ENCODE results near the gene TLE7.
A peak's percentile ranks its signal among the peaks of the same experiment; 100 is the strongest.

TLE7 gene

GRCh38 chr16:71480956-71481355 is 39.1 kb upstream of the TLE7 start:
- ChIA-PET POLR2A (interaction anchor here (2.1 kb wide), 1 partner anchor 19 kb away, joined by 6 read pairs; the partner anchor contains the start of gene ZNF23), CTCF (interaction anchor here (1.3 kb wide), 1 partner anchor 21 kb away, joined by 3 read pairs; no protein-coding TSS in a partner anchor)
- TF ChIP-seq, protein P1, sequence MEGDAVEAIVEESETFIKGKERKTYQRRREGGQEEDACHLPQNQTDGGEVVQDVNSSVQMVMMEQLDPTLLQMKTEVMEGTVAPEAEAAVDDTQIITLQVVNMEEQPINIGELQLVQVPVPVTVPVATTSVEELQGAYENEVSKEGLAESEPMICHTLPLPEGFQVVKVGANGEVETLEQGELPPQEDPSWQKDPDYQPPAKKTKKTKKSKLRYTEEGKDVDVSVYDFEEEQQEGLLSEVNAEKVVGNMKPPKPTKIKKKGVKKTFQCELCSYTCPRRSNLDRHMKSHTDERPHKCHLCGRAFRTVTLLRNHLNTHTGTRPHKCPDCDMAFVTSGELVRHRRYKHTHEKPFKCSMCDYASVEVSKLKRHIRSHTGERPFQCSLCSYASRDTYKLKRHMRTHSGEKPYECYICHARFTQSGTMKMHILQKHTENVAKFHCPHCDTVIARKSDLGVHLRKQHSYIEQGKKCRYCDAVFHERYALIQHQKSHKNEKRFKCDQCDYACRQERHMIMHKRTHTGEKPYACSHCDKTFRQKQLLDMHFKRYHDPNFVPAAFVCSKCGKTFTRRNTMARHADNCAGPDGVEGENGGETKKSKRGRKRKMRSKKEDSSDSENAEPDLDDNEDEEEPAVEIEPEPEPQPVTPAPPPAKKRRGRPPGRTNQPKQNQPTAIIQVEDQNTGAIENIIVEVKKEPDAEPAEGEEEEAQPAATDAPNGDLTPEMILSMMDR (IDR thresholded peaks at IDR 0.05; ENCODE audit: insufficient read depth, low read length, missing control alignments), result no peak

DNA sequence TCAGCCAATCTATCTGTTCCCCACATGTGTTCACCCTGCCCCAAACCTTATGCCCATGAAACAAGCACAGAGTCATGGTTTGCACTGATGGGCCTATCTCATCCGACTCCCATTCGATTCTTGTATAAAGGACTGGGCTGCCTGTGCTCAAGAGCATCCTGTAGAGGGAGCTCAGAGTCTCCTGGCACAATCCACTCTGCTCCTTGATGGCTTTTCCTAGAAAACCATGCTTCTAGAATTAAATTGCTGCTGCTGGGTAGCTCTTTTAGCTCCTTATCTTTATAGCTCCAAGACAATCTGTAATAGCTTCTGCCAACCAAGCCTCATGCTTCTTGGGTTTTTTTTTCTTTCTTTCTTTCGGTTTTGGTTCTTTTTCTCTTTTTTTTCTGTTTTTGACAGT is 37.6 kb upstream of the TLE7 start:
- TF ChIP-seq, protein P1 (IDR thresholded peaks at IDR 0.05; ENCODE audit: insufficient read depth, low read length, missing control alignments), result peak; percentile 38
- ChIA-PET POLR2A (no interaction called here), CTCF (interaction anchor here (0.8 to 1.4 kb wide), 5 partner anchors 9 to 66 kb away, joined by 3 to 6 read pairs (median 3); partner anchors contain the start of gene ZNF23)
- H3K4me3 ChIP-seq (ENCODE audit: low read depth, low read length), result no peak overlapping the region
- DNase-seq (ENCODE audit: low read depth, low spot score), result no peak

More at GRCh38 chr16:71480956-71481355, 39.1 kb upstream of the TLE7 start:
- no peak overlapping the region for H3K4me3 ChIP-seq (ENCODE audit: low read depth, low read length)
- no peak for DNase-seq (ENCODE audit: low read depth, low spot score)

DNA sequence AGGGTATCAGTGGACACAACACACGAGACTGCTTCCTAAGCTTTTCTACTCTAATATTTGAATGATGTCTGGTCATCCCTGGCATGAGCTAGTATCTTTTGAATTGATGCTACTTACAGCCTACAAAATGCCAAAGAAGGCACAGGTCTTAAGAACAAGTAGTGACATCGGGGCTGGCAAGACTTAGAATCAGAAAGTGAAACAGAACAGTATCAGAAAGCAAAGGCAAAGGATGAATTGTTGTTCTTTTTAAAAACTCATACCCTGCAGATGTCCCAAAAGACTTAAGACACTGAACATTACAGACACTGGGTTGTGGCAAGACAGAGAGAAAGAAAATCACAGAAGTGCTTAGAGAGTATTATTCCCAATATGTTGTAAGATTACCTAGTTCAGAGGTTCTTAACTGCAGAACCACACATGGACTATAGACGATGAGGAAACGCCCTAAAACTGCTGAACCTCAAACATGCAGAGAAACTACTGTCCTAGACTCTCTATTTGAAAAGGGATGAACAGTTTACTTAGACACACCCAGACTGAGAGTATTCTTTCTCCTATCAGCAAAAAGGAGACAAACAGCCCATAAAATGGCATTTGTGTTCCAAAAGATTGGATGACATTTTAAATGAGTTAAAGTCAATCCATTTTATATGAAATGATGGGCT is 34.7 kb upstream of the TLE7 start:
- POLR2A ChIA-PET, result no interaction called here
- TF ChIP-seq, protein P1 (IDR thresholded peaks at IDR 0.05; ENCODE audit: insufficient read depth, low read length, missing control alignments), result no peak
- CTCF ChIA-PET, result interaction anchor here (0.9 to 1.8 kb wide), 3 partner anchors 8 to 23 kb away, joined by 3 to 4 read pairs (median 3); no protein-coding TSS in a partner anchor
- no peak for DNase-seq (ENCODE audit: low read depth, low spot score)
- H3K4me3 ChIP-seq (ENCODE audit: low read depth, low read length), result no peak overlapping the region

DNA sequence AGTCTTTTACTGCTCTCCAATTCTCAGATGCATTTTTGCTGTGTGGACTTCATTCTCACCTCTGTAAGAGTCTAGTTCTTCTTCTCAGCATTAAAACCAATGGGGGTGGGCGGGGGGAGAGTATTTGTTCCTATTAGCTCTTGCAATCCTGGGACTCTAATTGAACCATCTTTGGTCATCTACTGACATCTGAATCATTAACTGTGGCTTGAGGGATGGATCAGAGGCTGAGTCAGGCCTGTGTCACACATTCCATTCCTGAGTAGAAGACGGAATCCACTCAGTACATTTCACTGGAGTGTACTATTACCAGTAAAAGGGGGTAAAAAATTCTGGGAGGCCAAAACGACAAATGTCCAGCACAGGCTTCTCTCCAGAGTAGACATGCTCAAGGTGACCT is 33.0 kb upstream of the TLE7 start:
- POLR2A ChIA-PET, result interaction anchor here (1.5 to 2.3 kb wide), 3 partner anchors 9 to 15 kb away, joined by 6 to 11 read pairs (median 10); partner anchors contain the start of gene ZNF23

GRCh38 chr16:71473891-71474290 is 32.0 kb upstream of the TLE7 start:
- ChIA-PET CTCF (interaction anchor here (0.9 to 5.0 kb wide), 5 partner anchors 11 to 61 kb away, joined by 3 to 20 read pairs (median 7); partner anchors contain the start of gene ZNF23), POLR2A (interaction anchor here (1.5 to 2.3 kb wide), 3 partner anchors 10 to 14 kb away, joined by 6 to 11 read pairs (median 10); partner anchors contain the start of gene ZNF23)
- DNase-seq (ENCODE audit: low read depth, low spot score), result no peak

More for the DNA sequence above, 33.0 kb upstream of the TLE7 start:
- peak; percentile 79 for DNase-seq (ENCODE audit: low read depth, low spot score)
- CTCF ChIA-PET, result interaction anchor here (0.7 to 5.0 kb wide), 8 partner anchors 12 to 64 kb away, joined by 3 to 20 read pairs (median 6); partner anchors contain the start of gene ZNF23
- H3K4me3 ChIP-seq (ENCODE audit: low read depth, low read length), result no peak overlapping the region
- TF ChIP-seq, protein P1 (IDR thresholded peaks at IDR 0.05; ENCODE audit: insufficient read depth, low read length, missing control alignments), result no peak

More at GRCh38 chr16:71473891-71474290, 32.0 kb upstream of the TLE7 start:
- H3K4me3 ChIP-seq (ENCODE audit: low read depth, low read length), result no peak overlapping the region
- TF ChIP-seq, protein P1 (IDR thresholded peaks at IDR 0.05; ENCODE audit: insufficient read depth, low read length, missing control alignments), result no peak
